ENCODE data around the gene XCL2.

- TF ChIP-seq, protein P1, sequence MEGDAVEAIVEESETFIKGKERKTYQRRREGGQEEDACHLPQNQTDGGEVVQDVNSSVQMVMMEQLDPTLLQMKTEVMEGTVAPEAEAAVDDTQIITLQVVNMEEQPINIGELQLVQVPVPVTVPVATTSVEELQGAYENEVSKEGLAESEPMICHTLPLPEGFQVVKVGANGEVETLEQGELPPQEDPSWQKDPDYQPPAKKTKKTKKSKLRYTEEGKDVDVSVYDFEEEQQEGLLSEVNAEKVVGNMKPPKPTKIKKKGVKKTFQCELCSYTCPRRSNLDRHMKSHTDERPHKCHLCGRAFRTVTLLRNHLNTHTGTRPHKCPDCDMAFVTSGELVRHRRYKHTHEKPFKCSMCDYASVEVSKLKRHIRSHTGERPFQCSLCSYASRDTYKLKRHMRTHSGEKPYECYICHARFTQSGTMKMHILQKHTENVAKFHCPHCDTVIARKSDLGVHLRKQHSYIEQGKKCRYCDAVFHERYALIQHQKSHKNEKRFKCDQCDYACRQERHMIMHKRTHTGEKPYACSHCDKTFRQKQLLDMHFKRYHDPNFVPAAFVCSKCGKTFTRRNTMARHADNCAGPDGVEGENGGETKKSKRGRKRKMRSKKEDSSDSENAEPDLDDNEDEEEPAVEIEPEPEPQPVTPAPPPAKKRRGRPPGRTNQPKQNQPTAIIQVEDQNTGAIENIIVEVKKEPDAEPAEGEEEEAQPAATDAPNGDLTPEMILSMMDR (IDR thresholded peaks at IDR 0.05): no peak
- TF ChIP-seq POLR2A (IDR thresholded peaks at IDR 0.05) (no peak), EP300 (IDR thresholded peaks at IDR 0.05) (no peak), POLR2AphosphoS5 (IDR thresholded peaks at IDR 0.05) (no peak)
Measured at GRCh38 chr1:168514455-168514854, 29.3 kb downstream of the XCL2 start.

Data from sigmoid colon (tissue), 4 donors.